22Rv1 (cell line): ENCODE results near the gene POLD4.

ENCODE experiments used
- H3K27ac ChIP-seq: fragments of 450-650 bp; 2 replicates; pipeline ENCODE4 v1.5.1; 2017
- ZFX ChIP-seq: fragments of 450-650 bp; IDR thresholded peaks from 2 replicates; pipeline ENCODE4 v1.6.1; 2017; ENCODE audit warnings: antibody characterized with exemption, borderline replicate concordance
- TF ChIP-seq, protein P1 (sequence below): fragments of 450-650 bp; IDR thresholded peaks from 2 replicates; pipeline ENCODE4 v1.5.1; 2017; ENCODE audit warnings: mild to moderate bottlenecking

The POLD4 gene

DNA sequence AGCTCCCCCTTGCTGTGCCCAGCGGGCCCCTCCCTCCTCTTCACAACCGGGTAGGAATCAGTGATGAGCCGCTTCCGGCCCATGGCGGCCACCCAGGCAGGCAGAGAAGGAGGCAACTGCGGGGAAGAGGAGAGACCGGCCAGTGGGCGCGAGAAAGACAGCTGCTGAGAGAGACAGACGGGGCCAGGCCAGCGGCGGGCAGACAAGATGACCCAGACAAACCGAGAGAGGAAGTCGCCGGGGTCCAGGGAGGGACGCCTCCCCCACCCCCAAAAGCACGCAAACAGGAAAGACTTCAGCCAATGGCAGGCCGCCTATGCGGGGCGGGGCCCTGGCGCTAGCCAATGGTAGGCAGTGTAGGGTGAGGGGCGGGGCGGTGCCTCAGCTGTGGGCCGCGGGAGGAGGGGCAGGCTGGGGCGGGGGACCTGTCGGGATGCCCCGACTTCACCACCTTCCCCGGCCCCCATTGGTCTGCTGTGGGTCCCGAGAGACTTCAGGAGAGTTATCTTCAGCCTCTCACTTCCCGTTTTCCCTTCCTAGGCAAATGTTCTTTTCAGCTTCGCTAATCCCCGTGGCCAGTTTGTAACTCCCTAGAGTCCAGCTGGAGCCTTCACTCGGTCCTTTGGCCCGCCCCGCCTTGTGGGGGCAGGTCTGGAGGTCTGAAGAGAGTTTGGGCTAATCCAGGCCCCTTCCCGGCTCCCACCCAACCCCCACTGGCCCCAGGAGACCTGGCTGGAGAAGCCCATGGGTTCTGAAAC is at the start of gene POLD4:
TSS of gene POLD4 (minus strand) at position 230 of the 758 bp plus-strand sequence. CDS start at position 83, 147 bp downstream.
- TF ChIP-seq, protein P1, sequence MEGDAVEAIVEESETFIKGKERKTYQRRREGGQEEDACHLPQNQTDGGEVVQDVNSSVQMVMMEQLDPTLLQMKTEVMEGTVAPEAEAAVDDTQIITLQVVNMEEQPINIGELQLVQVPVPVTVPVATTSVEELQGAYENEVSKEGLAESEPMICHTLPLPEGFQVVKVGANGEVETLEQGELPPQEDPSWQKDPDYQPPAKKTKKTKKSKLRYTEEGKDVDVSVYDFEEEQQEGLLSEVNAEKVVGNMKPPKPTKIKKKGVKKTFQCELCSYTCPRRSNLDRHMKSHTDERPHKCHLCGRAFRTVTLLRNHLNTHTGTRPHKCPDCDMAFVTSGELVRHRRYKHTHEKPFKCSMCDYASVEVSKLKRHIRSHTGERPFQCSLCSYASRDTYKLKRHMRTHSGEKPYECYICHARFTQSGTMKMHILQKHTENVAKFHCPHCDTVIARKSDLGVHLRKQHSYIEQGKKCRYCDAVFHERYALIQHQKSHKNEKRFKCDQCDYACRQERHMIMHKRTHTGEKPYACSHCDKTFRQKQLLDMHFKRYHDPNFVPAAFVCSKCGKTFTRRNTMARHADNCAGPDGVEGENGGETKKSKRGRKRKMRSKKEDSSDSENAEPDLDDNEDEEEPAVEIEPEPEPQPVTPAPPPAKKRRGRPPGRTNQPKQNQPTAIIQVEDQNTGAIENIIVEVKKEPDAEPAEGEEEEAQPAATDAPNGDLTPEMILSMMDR, result no peak
- no peak for TF ChIP-seq ZFX
- H3K27ac ChIP-seq, result peak within 1 kb of the TSS; percentile 88

DNA sequence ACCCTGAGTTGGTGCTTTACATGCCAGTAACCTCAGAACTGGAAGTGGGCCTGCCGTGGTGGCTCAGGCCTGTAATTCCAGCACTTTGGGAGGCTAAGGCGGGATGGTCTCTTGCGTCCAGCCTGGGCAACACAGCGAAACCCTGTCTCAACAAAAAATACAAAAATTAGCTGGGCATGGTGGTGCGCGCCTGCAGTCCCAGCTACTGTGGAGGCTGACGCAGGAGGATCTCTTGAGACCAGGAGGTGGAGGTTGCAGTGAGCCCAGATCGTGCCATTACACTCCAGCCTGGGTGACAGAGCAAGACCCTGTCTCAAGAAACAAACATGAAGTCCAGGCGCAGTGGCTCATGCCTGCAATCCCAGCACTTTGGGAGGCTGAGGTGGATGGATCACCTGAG is 49.7 kb upstream of the POLD4 start:
- H3K27ac ChIP-seq, result peak overlapping the region; percentile 96; the same call in 1 of the 2 replicates

DNA sequence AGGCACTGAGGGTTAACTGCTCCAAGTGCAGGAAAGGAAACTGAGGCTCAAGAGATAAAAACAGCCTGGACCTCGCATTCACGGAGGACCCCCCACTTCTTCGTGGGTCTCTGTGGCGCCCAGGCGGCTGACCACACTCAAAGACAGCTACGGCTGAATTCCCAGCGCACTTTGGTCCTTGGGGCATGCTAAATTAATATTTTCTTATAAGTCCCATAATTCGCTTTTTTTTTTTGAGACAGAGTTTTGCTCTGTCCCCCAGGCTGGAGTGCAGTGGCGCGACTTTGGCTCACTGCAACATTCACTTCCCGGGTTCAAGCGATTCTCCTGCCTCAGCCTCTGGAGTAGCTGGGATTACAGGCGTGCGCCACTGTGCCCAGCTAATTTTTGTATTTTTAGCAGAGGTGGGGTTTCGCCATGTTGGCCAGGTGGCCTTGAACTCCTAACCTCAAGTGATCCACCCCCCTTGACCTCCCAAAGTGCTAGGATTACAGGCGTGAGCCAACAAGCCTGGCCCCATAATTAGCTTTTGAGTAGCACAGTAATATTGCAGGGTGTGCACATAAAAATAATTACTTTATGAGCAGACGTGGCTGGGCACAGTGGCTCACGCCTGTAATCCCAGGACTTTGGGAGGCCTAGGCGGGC is 49.0 kb upstream of the POLD4 start:
- H3K27ac ChIP-seq, result peak overlapping the region; percentile 96

DNA sequence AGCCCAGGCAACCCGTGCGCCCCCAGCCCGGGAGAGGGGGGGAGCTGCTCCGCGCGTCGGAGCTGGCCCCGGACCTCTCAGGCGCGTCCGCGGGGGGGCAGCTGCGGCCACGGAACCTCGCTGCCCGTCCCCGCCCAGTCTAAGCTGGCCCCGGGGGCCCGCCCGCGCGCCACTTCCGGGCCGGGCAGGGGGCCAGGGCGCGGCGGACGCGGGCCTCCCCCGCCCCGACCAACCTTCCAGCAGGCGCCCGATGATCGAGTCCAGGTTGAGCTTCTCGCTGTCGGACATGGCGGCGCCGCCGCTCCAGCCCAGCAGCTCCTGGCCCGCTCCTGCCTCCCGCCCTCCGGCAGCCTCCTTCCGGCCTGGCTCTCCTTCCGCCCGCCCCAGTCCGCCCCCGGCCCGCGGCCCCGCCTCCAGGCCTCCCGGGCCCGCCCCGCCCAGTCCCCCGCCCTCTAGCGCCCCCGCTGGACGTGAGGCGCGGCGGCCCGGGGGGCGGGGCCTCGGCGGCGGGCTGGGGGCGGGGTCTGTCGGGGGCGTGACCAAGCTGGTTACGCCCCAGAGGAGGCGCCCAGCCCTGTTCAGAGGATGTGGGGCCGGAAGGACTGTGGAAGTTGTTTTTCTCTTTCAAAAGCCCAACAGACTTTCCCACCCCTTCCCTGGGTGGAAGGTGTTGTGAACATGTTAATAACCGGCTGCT is 48.3 kb upstream of the POLD4 start, which contains the start of gene PPP1CA:
TSS of gene PPP1CA (minus strand) at position 364 of the 697 bp plus-strand sequence. CDS start at position 288, 76 bp downstream.
- H3K27ac ChIP-seq, result peak within 1 kb of the TSS; percentile 96
- no peak for TF ChIP-seq ZFX
- TF ChIP-seq, protein P1, result peak; percentile 92

DNA sequence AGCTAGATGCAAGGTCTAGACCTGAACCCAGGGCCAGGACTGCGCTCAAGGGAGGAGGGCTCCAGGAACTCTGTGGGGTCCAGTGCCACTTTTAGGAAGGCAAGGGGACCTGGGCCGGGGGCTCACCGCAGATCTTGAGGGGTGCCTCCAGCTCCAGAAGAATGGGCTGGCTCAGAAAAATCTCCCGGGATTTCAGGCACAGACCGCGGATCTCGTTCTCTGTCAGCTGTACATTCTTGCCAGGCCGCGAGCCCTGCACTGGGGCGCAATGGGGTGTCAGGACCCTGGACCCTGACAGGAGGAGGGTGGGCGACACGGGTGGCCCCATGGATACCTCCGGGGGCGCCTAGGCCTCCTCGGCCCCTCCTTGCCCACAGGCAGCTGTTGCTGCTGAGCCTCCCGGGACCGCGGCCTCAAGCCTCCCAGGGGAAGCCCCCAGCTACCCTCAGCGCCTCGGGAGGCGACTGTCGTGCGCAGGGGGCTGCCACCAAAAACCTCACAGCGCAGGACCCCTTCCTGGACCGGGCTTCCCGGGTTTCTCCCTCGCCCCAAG is 47.7 kb upstream of the POLD4 start:
- peak overlapping the region; percentile 96 for H3K27ac ChIP-seq
- no peak for TF ChIP-seq ZFX
- TF ChIP-seq, protein P1, result no peak

DNA sequence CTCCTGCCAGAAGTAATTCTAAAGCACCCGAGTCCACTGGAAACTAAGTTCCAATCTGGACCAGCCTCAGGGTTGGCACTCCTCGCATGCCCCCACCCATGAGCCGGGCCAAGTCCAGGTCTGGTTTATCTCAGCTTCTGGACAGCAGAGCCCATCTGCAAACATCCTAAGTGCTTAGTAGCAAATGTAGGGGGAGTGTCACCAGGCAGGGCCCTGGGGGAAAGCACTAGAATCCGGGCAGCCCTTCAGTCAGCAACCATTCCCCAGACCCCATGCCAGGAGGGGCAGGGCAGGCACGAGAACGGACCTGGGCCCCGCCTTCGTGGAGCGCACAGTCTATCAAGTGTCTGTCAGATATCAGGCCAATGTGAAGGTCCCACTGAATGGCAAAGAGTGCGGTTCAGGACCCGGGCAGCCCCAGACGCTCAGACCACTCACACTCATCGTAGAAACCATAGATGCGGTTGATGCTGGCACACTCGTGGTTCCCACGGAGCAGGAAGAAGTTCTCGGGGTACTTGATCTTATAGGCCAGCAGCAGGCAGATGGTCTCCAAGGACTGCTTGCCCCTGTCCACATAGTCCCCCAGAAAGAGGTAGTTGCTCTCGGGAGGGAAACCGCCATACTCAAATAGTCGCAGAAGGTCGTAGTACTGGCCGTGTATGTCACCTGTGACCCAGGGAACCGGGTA is 47.0 kb upstream of the POLD4 start:
- no peak for TF ChIP-seq ZFX
- TF ChIP-seq, protein P1, result no peak
- peak overlapping the region; percentile 96 for H3K27ac ChIP-seq

DNA sequence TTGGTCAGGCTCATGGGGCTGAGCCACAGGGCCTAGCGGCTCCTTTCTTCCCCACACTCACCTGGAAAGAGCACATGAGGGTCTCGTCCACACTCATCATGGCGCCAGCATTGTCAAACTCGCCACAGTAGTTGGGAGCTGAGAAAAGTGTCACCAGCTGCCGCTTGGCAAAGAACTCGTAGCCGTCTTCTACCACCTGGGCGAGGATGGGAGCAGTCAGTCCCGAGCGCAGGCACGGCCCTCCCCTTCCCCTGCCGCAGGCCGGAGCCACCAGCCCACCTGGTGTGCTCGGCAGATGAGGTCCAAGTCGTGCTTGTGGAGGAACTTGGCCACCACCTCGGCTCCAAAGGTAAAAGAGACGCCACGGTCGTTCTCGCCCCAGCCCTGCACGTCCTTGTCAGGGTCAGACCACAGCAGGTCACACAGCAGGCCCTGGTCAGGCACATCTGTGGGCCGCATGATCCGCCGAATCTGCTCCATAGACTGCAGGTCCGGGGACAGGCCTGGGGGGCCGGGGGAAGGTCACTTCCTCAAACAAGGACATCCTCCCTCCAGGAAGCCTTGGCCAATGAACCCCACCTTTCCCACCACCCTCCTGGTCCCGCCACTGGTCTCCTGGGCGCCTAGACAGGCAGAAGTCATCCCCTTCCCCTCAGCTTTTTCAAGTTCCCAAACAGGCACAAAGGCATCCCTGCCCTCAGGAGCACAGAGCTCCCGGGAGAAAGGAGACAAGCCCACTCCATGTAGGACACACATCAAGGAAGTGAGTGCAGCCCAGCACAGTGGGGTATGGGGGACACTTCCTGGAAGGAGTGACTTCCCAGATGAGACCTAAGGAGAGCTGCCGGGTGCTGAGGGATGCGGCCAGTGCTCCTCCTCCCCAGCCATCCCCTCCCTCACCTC is 45.6 kb upstream of the POLD4 start:
- H3K27ac ChIP-seq, result peak overlapping the region; percentile 96
- TF ChIP-seq, protein P1, result no peak
- TF ChIP-seq ZFX, result no peak
